ENCODE data around the gene NDUFAB1.
"Not testable (repeated sequence)": the region's sequence is repeated elsewhere in the genome, so short reads cannot be mapped to it uniquely, and the experiment has no call there.

Gene NDUFAB1

GRCh38 chr16:23595951-23596720, at the start of gene NDUFAB1:
NDUFAB1 (minus strand) TSS chr16:23596316; CDS start chr16:23596290, 26 bp downstream.
- FAIRE-seq (peak; percentile 26), DNase-seq (ENCODE audit: insufficient read length, low spot score) (peak; percentile 92)

DNA sequence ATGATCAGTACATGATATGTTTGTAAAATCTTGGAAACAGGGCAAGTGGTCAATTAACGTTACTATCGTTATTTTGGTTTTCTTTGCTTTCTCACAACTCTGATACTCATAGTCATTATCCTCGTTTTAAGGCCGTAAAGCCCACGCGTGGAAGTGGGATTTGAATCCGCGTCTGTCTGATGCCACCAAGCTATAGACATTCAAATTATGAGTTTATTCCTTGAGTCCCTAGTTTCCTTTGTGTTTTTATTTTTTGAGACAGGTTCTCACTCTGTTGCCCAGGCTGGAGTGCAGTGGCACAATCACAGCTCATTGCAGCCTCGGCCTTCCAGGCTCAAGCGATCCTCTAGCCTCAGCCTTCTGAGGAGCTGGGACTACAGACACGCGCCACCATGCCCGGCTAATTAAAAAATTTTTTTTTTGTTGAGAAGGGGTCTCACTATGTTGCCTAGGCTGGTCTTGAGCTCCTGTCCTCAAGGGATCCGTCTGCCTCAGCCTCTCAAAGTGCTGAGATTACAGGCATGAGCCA, 46.2 kb upstream of the NDUFAB1 start:
- no peak for DNase-seq (ENCODE audit: insufficient read length, low spot score)
- FAIRE-seq = no peak

- FAIRE-seq = peak; percentile 97
Observed at GRCh38 chr16:23640931-23641765, 45.0 kb upstream of the NDUFAB1 start, which contains the start of the genes DCTN5 and PALB2. DCTN5 (plus strand) TSS chr16:23641466; CDS start chr16:23641543, 77 bp downstream. PALB2 (minus strand) TSS chr16:23641310; CDS start chr16:23641157, 153 bp downstream.

DNA sequence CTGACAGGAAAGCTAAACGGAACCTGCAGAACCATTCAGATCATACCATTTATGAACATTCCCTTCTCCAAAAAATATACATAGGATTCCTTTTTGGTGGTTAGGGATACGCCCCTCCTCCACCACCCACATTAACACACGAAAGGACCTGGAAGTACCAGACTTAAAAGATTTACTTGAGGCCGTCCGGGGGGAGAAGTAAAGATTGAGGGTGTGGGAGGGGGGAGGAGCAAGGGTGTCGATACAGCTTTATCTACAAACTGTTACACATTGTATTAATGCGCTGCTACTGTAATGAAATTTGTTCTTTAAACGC, 44.5 kb upstream of the NDUFAB1 start:
- no peak for DNase-seq (ENCODE audit: insufficient read length, low spot score)

More at GRCh38 chr16:23640931-23641765, 45.0 kb upstream of the NDUFAB1 start, which contains the start of the genes DCTN5 and PALB2:
- DNase-seq (ENCODE audit: insufficient read length, low spot score) = peak; percentile 91

GRCh38 chr16:23635958-23636357, 39.8 kb upstream of the NDUFAB1 start:
- no peak for DNase-seq (ENCODE audit: insufficient read length, low spot score)
- no peak for FAIRE-seq

More for the DNA sequence above, 44.5 kb upstream of the NDUFAB1 start:
- no peak for FAIRE-seq

DNA sequence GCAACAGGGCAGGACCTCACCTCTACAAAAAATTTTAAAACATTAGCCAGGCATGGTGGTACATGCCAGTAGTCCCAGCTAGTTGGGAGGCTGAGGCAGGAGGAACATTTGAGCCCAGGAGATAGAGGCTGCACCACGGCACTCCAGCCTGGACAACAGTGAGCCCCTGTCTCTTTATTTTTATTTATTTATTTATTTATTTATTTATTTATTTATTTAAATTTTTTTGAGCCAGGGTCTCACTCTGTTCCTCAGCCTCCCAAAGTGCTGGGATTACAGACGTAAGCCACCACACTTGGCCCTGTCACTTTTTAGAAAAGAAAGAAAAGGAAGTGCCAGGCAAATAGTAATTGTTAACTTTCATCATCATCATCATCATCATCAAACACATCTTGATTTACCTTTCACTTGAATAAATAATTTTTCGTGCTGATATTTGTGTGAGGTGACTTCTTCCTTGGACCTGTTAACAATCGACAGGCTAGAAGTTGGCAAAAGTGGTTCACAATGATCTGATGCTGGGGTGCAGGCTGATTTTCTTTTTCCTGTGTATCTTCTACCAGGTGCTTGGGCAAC, 38.4 kb upstream of the NDUFAB1 start:
- FAIRE-seq = no peak

DNA sequence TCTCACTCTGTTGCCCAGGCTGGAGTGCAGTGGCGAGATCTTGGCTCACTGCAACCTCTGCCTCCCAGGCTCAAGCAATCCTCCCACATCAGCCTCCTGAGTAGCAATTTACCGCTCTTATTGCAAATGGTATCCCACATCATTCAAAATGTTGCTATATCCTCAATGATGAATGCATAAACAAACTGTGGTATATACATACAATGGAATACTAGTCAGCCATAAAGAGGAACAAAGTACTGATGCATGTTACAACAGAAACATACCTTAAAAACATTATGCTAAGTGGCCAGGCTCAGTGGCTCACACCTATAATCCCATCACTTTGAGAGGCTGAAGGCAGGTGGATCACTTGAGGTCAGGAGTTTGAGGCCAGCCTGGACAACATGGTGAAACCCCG, 35.8 kb upstream of the NDUFAB1 start:
- not testable (repeated sequence) for FAIRE-seq; DNase-seq (ENCODE audit: insufficient read length, low spot score)

More for the DNA sequence above, 38.4 kb upstream of the NDUFAB1 start:
- no peak for DNase-seq (ENCODE audit: insufficient read length, low spot score)

DNA sequence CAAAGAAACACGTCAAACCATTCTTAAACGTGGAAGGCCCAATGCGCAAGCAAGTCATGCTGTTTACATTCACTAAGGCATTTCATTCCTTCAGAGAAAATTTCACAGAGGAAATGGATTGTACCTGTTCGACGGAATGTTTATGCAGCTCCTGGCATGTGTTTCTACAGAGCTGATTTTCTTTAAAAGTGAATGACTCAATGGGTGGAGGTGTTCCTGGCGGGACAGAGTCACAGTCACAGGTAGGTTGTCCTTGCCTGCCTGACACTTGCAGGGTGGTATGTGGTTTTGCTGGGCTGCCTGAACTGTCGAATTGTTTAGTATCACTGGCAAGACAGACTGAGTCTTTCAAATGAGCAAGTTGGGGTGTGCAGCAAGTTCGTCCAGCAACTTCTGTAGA, 33.4 kb upstream of the NDUFAB1 start:
- FAIRE-seq = no peak
- DNase-seq (ENCODE audit: insufficient read length, low spot score) = no peak

DNA sequence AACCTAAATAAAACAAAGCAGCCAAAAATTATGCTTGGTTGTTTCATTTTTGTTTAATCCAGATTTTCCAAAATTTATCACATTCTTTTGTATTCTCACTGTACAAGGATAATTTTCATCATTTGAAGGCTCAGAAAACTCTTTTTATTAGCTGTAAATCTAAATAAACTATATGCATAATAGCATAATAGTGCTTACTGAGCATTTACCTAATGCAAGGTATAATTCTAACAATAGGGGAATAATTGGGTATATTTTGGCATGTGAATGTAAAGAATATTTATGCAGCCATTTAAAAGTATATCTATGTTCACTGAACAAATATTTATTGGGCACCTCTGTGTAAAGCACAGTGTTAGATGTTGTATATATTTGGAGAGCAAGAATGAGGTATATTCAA, 28.0 kb upstream of the NDUFAB1 start:
- DNase-seq (ENCODE audit: insufficient read length, low spot score) (no peak), FAIRE-seq (no peak)

- FAIRE-seq = no peak
- no peak for DNase-seq (ENCODE audit: insufficient read length, low spot score)
Observed at GRCh38 chr16:23615805-23616204, 19.7 kb upstream of the NDUFAB1 start.

GRCh38 chr16:23611936-23612335, 15.8 kb upstream of the NDUFAB1 start:
- FAIRE-seq (no peak), DNase-seq (ENCODE audit: insufficient read length, low spot score) (no peak)

DNA sequence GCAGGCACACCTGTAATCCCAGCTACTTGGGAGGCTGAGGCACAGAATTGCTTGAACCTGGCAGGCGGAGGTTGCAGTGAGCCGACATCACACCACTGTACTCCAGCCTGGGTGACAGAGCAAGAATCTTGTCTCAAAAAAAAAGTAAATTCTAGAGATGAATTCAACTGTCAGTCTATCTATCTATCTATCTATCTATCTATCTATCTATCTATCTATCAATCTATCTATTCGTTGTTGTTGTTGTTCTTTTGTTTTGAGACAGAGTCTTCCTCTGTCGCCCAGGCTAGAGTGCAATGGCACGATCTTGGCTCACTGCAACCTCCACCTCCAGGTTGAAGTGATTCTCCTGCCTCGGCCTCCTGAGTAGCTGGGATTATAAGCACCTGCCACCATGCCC, 14.8 kb upstream of the NDUFAB1 start:
- not testable (repeated sequence) for FAIRE-seq; DNase-seq (ENCODE audit: insufficient read length, low spot score)

- no peak for DNase-seq (ENCODE audit: insufficient read length, low spot score)
- no peak for FAIRE-seq
Observed at GRCh38 chr16:23609929-23610328, 13.8 kb upstream of the NDUFAB1 start.

DNA sequence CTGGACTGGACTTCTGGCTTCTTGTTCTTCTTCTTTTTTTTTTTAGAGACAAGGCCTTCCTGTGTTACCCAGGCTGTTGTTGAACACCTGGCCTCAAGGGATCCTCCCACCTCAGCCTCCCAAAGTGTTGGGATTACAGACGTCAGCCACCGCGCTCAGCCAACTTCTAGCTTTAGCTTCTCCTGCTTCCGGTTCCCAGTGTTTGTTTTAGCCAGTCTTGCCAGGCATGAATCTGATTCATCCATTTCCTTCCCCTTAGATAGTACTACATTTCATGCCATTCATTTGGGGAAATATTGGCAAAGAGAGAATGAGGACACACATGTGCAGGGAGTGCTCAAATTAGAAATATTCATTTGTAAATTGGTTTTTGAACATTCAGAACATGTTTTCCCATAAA, 12.1 kb upstream of the NDUFAB1 start:
- FAIRE-seq = no peak
- no peak for DNase-seq (ENCODE audit: insufficient read length, low spot score)

GRCh38 chr16:23607726-23608125, 11.6 kb upstream of the NDUFAB1 start:
- FAIRE-seq (no peak), DNase-seq (ENCODE audit: insufficient read length, low spot score) (no peak)

DNA sequence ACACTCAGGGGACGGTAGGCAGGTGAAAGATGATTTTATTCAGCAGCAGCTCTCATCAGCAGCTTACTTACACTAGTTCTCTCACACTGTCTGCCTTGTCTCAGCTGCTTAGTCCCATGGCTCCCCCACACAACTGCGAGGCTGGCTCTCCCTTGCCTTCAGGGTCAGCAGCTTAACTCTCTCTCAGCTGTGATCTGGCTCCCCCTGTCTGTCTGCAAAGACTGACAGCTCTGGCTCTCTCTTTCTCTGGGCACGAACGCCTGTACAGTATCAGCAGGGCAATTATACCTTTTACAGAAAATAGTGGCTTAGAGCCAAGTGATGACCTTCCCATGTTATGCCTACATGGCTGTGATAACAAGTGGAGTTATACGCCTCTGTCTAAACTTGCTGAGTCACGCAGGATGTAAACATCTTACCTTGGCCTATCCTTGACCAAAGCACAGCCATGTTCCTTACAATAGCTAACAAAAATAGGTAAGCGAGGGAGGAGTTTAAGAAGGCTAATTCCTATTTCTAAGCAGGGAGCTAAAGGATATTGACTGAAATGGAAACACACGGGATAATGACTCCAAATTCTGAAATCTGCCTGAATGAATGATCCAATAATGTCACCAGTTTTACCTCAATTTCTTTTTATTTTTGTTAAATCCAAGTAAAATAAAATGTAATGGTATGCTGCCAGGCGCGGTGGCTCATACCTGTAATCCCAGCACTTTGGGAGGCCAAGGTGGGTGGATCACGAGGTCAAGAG, 1.1 kb upstream of the NDUFAB1 start:
- DNase-seq (ENCODE audit: insufficient read length, low spot score) = peak; percentile 15
- FAIRE-seq = no peak

DNA sequence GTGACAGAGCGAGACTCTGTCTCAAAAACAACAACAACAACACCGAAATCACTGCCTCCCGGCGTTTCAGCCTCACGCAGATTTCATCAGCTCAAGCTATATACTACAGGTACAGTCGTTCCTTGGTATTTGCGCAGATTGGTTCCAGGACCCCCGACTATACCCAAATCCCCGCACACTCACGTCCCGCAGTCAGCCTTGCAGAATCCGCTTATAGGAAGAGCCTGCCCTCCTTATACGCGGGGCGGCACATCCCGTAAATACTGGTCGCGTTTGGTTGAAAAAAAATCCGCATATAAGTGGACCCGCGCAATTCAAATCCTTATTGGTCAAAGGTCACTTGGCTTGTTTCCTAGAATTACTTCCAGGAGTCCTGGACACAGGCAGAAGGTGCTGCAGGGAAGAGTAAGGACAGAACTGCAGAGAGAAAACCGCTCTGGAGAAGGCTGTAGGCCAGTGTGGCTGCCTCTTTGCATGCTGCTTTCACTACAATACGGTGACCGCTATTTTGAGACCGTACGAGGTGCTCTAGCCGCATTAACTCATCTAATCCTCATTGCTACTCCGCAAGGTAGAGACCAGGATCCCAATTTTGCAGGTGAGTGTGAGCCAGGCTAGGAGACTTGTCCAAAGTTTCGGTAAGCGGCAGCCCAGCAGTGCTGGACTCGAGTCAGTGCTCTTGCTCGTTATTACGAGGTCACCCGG, 718 bp downstream of the NDUFAB1 start:
- DNase-seq (ENCODE audit: insufficient read length, low spot score) (no peak), FAIRE-seq (no peak)

GRCh38 chr16:23594186-23594585, 1.9 kb downstream of the NDUFAB1 start:
- DNase-seq (ENCODE audit: insufficient read length, low spot score) (no peak), FAIRE-seq (no peak)

DNA sequence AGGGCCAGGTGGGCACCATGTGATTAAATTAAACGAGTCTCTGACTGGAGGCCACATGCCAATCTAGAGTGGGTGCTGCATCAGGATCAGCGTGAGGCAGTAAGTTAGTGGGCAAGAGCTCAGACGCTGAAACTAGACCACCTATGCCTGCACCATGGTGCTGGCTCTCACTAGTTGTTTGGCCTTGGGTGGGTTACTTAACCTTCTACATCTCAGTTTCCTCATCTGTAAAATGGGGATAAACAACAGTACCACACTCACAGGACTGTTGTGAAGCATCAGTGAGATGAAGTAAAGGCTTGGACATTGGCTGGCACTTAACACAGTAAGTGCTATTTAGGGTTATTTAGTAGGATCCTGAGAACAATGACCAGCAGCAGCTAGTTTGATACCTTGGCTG, 5.9 kb downstream of the NDUFAB1 start:
- FAIRE-seq (no peak), DNase-seq (ENCODE audit: insufficient read length, low spot score) (no peak)

GRCh38 chr16:23587726-23588125, 8.4 kb downstream of the NDUFAB1 start:
- DNase-seq (ENCODE audit: insufficient read length, low spot score) = no peak
- no peak for FAIRE-seq

Measured in GM19239 (cell line).